ENCODE results near the gene HECW1. TPM values are rescaled to one million over a fixed set of nuclear protein-coding genes. Genes with fewer than 3 reads are reported as not detected.

HECW1 gene
- total and polyA plus RNA-seq, 10 of the 15 experiments (the other 5 are each of a cell fraction or from before 2014, with no cell fraction given), result under 0.01 to 0.31 (median 0.04) TPM; not detected in 3

DNA sequence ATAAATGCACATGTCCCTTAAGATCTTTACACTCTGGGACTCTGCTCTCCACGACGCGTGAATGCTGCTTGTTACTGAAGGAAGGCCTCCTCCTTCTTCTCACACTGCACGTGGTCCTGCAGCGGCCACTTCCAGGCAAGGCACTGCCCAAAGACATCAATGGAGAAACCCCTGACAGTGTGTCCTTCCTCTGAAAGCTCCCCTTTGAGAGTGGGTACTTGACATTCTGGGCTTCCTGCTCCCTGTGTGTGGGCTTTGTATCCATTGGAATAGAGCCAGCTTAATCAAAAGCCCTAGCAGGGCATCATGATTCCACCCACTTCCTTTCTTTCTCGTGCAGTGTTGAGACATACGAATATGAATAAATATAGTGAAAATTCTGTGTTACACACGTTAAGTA, 400.8 kb downstream of the HECW1 start:
- H3K9me3 ChIP-seq (replicated peaks; ENCODE audit: control insufficient read depth, insufficient read depth, low read length), result no peaks in the 10 kb centered on the region
- in situ Hi-C loops (cut with MboI) (no loop called here), intact Hi-C loops (cut with micrococcal nuclease; ENCODE audit: unreplicated experiment) (no loop called here)
- H4K20me1 ChIP-seq (ENCODE audit: control insufficient read depth, insufficient read depth), result no peaks in the 10 kb centered on the region
- no peaks in the 10 kb centered on the region for H3K79me2 ChIP-seq (ENCODE audit: control insufficient read depth, insufficient read depth, low read length)
- ChIA-PET POLR2A (no interaction called here), CTCF (interaction anchor here (0.7 kb wide), 1 partner anchor 582 kb away, joined by 6 read pairs; no protein-coding TSS in a partner anchor), RAD21 (ENCODE audit: unreplicated experiment) (no interaction called here), SMC1A (ENCODE audit: uncharacterized antibody, unreplicated experiment) (interaction anchor here (0.8 to 1.1 kb wide), 2 partner anchors 24 to 326 kb away, joined by 3 to 4 read pairs; no protein-coding TSS in a partner anchor)
- H3K36me3 ChIP-seq (ENCODE audit: control insufficient read depth in 2 of 2, insufficient read depth in 2 of 2, low read length in 1 of 2), result no peaks in the 10 kb centered on the region
- no peak for DNase-seq (ENCODE audit: low read depth, low spot score)
- H2AFZ ChIP-seq (ENCODE audit: control insufficient read depth, low read depth, low read length), result no peak overlapping the region
- H3K4me3 ChIP-seq, result no peak overlapping the region
- no TSS peak for BruUV-seq (replicated peaks)
- no peak overlapping the region for H3K4me2 ChIP-seq (ENCODE audit: control insufficient read depth, insufficient read depth)
- H3K27ac ChIP-seq (ENCODE audit: control insufficient read depth, insufficient read depth), result no peak overlapping the region
- peaks cover 3% of the 10 kb centered on the region for H3K4me1 ChIP-seq (ENCODE audit: control insufficient read depth, insufficient read depth, low read length)
- no peak for ATAC-seq
- TF ChIP-seq, protein P1, sequence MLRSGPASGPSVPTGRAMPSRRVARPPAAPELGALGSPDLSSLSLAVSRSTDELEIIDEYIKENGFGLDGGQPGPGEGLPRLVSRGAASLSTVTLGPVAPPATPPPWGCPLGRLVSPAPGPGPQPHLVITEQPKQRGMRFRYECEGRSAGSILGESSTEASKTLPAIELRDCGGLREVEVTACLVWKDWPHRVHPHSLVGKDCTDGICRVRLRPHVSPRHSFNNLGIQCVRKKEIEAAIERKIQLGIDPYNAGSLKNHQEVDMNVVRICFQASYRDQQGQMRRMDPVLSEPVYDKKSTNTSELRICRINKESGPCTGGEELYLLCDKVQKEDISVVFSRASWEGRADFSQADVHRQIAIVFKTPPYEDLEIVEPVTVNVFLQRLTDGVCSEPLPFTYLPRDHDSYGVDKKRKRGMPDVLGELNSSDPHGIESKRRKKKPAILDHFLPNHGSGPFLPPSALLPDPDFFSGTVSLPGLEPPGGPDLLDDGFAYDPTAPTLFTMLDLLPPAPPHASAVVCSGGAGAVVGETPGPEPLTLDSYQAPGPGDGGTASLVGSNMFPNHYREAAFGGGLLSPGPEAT (IDR thresholded peaks at IDR 0.05; ENCODE audit: low read depth), result no peak
- TF ChIP-seq JUNB (IDR thresholded peaks at IDR 0.05), result no peak
- no peak for TF ChIP-seq ATF7 (IDR thresholded peaks at IDR 0.05; ENCODE audit: low read depth)
- no peak for TF ChIP-seq TAF1 (IDR thresholded peaks at IDR 0.05; ENCODE audit: borderline replicate concordance, low read depth, low read length)
- TF ChIP-seq, protein P2, sequence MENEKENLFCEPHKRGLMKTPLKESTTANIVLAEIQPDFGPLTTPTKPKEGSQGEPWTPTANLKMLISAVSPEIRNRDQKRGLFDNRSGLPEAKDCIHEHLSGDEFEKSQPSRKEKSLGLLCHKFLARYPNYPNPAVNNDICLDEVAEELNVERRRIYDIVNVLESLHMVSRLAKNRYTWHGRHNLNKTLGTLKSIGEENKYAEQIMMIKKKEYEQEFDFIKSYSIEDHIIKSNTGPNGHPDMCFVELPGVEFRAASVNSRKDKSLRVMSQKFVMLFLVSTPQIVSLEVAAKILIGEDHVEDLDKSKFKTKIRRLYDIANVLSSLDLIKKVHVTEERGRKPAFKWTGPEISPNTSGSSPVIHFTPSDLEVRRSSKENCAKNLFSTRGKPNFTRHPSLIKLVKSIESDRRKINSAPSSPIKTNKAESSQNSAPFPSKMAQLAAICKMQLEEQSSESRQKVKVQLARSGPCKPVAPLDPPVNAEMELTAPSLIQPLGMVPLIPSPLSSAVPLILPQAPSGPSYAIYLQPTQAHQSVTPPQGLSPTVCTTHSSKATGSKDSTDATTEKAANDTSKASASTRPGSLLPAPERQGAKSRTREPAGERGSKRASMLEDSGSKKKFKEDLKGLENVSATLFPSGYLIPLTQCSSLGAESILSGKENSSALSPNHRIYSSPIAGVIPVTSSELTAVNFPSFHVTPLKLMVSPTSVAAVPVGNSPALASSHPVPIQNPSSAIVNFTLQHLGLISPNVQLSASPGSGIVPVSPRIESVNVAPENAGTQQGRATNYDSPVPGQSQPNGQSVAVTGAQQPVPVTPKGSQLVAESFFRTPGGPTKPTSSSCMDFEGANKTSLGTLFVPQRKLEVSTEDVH (IDR thresholded peaks at IDR 0.05; ENCODE audit: low read depth, partially characterized antibody), result no peak
- TF ChIP-seq NR2C1 (IDR thresholded peaks at IDR 0.05), result no peak
- TF ChIP-seq SMC3 (IDR thresholded peaks at IDR 0.05; ENCODE audit: borderline replicate concordance, low read length), result no peak
- TF ChIP-seq RFX5 (IDR thresholded peaks at IDR 0.05; ENCODE audit: low read depth, low read length), result no peak
- TF ChIP-seq IRF4 (IDR thresholded peaks at IDR 0.05; ENCODE audit: low read depth, low read length), result no peak
- no peak for TF ChIP-seq CBX5 (IDR thresholded peaks at IDR 0.05; ENCODE audit: low read depth)
- no peak for TF ChIP-seq MEF2A (IDR thresholded peaks at IDR 0.05; ENCODE audit: insufficient read depth, low read depth, low read length)
- no peak for TF ChIP-seq FOXM1 (IDR thresholded peaks at IDR 0.05; ENCODE audit: low read depth, low read length)
- no peak for TF ChIP-seq WRNIP1 (IDR thresholded peaks at IDR 0.05; ENCODE audit: borderline replicate concordance, low read depth, low read length)
- TF ChIP-seq, protein P3, sequence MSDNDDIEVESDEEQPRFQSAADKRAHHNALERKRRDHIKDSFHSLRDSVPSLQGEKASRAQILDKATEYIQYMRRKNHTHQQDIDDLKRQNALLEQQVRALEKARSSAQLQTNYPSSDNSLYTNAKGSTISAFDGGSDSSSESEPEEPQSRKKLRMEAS (IDR thresholded peaks at IDR 0.05; ENCODE audit: low read depth, low read length), result no peak
- TF ChIP-seq MTA3 (IDR thresholded peaks at IDR 0.05; ENCODE audit: borderline replicate concordance, low read length), result no peak
- TF ChIP-seq TCF12 (IDR thresholded peaks at IDR 0.05; ENCODE audit: low read depth, low read length), result no peak
- TF ChIP-seq POU2F2 (IDR thresholded peaks at IDR 0.05; ENCODE audit: borderline replicate concordance, low read depth, low read length), result no peak
- H3K27me3 ChIP-seq (replicated peaks in 1 of 2; ENCODE audit: control insufficient read depth in 2 of 2, insufficient read depth in 2 of 2, low read length in 1 of 2), result no peaks in the 10 kb centered on the region
- no peak overlapping the region for H3K9ac ChIP-seq (ENCODE audit: control insufficient read depth, insufficient read depth, low read length)
- FAIRE-seq, result no peak
- WGBS (ENCODE audit: insufficient coverage, insufficient replicate concordance, low lambda C conversion rate, missing lambda C conversion rate), result 41% methylated on average over 8 of the region's 8 CpGs

Measured in GM12878 (cell line).